Stimulated activated CD8-positive, alpha-beta memory T cell treated with anti-CD3 and anti-CD28 coated beads, Interleukin-12 subunit alpha, Interleukin-12 subunit beta, amount 100 ng/mL, for 24 hours (primary cell): ENCODE measurements around the gene OSCAR.

Experiments used
- DNase-seq: peaks from one replicate; pipeline ENCODE4 v3.0.0-alpha.2; 2020; ENCODE audit errors: extremely low read depth

OSCAR gene

DNA sequence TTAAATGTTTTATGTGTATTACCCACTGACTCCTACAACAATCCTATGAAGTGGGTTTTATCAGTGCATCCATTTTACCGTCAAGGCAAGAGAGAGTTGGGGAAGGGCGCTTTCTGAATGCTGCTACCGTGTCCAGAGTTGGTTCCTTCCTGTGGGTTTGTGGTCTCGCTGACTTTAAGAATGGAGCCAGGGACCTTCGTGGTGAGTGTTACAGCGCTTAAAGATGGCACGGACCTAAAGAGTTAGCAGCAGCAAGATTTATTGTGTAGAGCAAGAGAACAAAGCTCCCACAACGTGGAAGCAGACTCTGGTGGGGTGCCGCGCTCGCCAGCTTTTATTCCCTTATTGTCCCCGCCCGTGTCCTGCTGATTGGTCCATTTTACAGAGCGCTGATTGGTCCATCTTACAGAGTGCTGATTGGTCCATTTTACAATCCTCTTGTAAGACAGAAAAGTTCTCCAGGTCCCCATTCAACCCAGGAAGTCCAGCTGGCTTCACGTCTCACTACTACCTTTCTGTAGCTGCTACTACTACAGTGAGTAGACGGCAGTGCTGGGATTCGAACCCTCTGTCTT lies 6.1 kb downstream of the OSCAR start:
- no peak for DNase-seq

DNA sequence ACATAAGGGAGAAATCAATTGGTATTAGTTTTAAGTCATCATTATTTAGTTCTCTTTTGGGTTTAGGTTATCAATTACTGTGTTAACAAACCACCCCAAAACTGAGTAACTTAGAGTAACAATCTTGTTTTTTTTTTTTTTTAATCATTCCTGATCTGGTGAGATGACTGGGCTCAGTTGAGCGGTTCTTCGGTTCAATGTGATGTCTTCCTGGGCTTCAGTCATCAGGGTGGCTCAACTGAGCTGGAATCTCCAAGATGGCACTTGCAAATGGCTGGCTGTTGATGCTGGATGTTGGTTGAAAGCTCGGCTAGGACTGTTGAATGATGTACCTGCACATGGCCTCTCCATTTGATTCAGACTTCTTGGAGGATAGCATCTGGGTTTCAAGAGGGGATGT lies 16.2 kb downstream of the OSCAR start:
- DNase-seq, result no peak

DNA sequence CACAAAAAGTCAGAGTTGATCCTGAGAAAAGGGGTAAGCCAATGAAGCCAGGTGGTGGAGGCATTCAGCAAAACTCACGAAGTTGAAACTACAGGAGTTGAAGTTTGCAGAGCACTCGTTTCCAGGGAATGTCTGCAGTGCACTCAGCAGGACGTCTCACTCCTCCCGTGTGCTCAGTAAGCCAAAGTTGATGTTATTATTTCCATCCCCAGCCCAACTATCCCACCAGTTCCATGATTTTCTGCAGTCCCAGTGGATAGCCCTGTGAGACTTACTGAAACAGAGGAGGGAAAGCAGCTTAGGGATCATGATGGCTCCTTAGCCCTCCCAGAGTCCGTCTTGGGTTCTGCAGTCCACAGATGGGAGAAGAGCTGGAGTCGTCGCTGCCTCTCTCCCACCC lies 19.6 kb downstream of the OSCAR start, which contains the start of gene TARM1:
Gene TARM1, minus strand, starts transcription at position 334 of the 400 bp plus-strand sequence. Its CDS starts 25 bp downstream, at position 309.
- no peak for DNase-seq

DNA sequence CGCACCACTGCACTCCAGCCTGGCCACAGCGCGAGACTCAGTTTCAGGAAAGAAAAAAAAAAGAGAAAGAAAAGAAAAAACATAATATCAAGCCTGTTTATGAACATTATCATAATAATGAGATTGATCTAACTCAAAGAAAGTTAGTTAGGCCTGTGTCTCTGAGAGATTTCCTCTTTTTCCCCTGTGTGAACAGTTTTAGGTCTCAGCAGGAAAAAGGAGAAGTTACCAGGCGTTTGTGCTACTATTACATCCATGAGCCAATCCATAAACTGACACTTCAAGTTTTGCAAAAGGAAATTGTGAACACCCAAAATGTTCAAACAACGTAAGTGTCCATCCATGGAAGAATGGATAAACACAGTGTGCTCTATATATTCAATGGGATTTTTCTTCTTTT lies 23.3 kb downstream of the OSCAR start:
- DNase-seq, result no peak

DNA sequence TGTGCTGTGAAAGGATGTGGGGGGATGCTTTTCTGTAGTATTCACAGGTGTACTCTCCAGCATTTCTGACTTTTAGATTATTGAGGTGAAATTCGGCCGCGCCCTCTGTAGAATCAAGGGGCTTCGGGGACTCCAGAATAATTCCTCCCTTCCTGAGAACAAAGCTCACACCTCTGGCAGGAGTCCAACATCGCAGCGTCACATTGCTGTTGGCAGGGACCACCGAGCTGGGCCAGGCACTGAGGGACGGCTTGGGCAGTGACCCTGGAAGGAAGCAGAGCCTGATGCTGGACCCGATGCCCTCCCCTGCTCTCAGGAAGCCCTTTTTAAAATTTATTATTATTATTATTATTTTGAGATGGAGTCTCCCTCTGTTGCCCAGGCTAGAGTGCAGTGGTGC lies 25.8 kb downstream of the OSCAR start:
- no peak for DNase-seq

DNA sequence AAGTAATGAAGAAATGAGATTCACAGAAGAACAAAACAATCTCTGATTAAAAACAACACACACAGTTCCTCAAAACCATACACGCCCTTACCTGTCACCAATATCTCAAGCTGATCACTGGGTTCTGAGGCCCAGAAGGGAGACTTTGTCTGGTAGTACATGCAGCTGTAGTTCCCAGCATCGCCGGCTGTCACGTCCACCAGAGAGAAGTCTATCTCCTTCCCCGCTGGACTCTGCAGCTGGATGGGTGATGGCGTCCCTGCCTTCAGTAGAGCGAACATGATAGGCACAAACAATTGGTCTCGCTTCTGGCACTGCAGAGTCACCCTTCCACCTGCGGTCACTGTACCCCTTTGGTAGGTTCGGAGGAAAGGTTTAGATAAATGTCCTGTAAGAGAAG lies 26.8 kb downstream of the OSCAR start:
- no peak for DNase-seq

DNA sequence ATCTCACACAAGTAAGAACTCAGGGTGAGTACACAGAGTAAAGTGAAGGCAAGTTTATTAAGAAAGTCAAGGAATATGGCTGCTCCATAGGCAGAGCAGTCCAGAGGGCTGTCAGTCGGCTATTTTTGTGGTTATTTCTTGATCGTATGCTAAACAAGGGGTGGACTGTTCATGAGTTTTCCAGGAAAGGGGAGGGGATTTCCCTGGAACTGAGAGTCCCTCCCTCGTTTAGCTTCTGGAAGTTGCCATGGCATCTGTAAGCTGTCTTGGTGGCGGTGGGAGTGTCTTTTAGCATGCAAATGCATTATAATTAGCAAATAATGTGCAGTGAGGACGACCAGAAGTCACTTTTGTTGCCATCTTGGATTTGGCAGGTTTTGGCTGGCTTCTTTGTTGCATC lies 31.1 kb downstream of the OSCAR start:
- DNase-seq, result no peak

DNA sequence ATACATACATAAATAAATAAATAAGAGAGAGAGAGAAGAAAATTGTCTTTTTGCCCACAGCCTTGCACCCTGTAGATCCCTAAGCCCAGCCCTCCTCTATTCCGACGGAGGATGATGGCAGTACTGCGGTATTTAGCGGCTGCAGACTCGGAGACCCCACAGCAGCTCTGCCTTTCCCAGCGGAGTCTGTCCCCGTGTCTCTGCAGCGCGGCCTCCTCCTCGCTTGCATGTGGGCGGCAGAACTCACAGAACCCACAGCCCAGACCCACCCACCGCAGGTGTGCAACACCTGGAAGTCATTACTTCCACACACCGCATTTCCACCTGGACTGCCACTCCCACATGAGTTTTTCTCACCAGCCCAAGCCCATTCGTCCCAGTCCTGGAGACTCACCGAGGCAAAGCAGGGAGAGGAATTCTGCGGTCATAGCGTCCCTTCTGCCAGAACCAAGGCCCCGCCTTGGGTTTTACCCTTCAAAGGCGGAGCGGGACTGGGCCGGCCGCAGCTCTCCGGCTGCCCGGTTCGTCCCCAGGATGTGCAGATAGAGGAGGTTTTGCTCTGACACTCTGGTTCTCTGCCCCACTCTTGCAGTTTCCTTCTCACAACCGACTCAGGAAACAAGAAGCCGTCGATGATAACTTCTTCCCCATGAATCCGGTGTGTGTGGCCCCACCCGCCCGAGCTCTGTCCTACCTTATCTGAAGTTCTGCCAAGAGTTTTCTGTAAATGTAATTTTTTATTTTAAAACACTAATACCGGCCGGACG lies 37.1 kb downstream of the OSCAR start, which contains the start of gene VSTM1:
Gene VSTM1, minus strand, starts transcription at position 548 of the 767 bp plus-strand sequence. Its CDS starts 120 bp downstream, at position 428.
- no peak for DNase-seq

DNA sequence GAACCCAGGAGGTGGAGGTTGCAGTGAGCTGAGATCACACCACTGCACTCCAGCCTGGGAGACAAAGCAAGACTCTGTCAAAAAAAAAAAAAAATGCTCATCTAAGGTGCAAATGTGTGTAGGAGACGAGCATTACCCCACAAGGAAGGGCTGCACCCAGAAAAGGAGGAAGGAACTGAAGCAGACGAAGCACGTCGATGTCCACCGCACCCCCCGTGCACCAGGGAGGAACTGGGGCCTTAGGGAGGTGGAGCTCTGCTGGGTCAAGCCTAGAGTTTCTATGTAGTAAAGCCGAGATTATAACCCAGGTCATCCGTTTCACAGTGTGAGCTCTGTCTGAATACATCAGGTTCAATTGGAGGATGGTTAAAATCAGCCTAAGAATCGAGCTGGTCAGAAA lies 38.0 kb downstream of the OSCAR start:
- DNase-seq, result no peak

DNA sequence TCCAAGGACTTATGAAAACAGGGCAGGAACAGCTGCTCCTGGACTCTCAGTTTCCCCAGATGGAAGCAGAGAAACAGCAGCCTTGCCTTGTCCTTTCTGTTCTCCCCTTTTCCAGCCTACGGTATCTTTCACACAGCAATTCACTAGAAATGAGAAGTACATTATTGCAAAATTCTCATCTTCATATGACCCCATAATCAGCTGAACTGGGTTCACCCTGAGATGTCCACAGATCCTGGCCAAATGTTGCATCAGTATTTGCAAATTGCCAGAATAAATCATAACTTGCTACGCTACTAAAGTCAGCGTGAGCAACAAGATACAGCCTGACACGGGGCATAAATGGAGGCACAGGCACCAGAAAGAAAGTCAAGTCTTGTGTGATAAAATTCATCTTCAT lies 53.0 kb downstream of the OSCAR start:
- no peak for DNase-seq

DNA sequence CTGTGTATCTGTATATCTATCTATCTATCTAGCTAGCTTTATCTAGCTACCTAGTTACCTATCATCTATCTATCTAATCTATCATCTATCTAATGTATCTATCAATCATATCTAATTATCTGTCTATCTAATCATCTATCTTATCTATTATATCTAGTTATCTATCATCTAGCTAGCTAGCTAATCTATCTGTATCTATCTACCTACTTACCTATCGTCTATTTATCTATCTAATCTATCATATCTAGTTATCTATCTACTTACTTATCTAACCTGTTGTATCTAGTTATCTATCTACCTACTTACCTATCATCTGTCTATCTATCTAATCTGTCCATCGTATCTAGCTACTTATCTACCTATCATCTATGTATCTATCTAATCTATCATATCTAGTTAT lies 54.8 kb downstream of the OSCAR start:
- DNase-seq, result no peak
